Mammary epithelial cell (primary cell): ENCODE data around the gene PSEN1.

Source experiments
- CTCF ChIP-seq, 2 donors: IDR thresholded peaks in 1 of 2; conservative IDR thresholded peaks in 1 of 2; 2 replicates each; pipeline ENCODE4 v1.5.1; 2011 to 2012; ENCODE audit warnings: inconsistent platforms in 2 of 2, low read length in 2 of 2, mild to moderate bottlenecking in 2 of 2, control low read depth in 1 of 2, low read depth in 1 of 2; ENCODE audit not compliant: insufficient read depth in 1 of 2; ENCODE audit errors: extremely low read depth in 1 of 2
- EZH2 ChIP-seq: IDR thresholded peaks from 2 replicates; pipeline ENCODE4 v1.6.1; 2012; ENCODE audit warnings: low read length, inconsistent platforms, borderline replicate concordance

DNA sequence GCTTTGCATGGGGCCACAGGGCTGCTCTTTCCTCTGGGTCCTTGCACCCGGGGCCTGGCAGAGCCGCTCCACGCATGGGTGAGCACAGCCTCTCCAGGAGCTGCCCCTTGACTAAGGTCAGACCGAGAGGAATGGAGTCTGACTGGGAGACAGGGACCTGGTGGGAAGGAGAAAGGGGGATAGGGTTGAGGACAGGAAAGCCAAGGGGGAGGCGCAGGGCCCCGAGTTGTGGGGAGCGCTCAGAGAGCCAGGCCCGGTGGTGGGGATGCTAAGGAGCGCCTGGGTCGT lies 117.0 kb downstream of the PSEN1 start:
- no peak for TF ChIP-seq CTCF (conservative IDR thresholded peaks at IDR 0.05 in 1 of 2, IDR thresholded peaks at IDR 0.05 in 1 of 2; ENCODE audit: extremely low read depth in 1 of 2, insufficient read depth in 1 of 2, low read depth in 1 of 2, low read length in 2 of 2)
- TF ChIP-seq EZH2: no peak
